Stimulated activated CD4-positive, alpha-beta T cell treated with anti-CD3 and anti-CD28 coated beads, Interleukin-15, amount 100 ng/mL, for 24 hours (primary cell): ENCODE data around the gene TPSB2.
"Not testable (repeated sequence)": the region's sequence is repeated elsewhere in the genome, so short reads cannot be mapped to it uniquely, and the experiment has no call there.

Source experiments
- DNase-seq: peaks from one replicate; pipeline ENCODE4 v3.0.0-alpha.2; 2020

The TPSB2 gene

DNA sequence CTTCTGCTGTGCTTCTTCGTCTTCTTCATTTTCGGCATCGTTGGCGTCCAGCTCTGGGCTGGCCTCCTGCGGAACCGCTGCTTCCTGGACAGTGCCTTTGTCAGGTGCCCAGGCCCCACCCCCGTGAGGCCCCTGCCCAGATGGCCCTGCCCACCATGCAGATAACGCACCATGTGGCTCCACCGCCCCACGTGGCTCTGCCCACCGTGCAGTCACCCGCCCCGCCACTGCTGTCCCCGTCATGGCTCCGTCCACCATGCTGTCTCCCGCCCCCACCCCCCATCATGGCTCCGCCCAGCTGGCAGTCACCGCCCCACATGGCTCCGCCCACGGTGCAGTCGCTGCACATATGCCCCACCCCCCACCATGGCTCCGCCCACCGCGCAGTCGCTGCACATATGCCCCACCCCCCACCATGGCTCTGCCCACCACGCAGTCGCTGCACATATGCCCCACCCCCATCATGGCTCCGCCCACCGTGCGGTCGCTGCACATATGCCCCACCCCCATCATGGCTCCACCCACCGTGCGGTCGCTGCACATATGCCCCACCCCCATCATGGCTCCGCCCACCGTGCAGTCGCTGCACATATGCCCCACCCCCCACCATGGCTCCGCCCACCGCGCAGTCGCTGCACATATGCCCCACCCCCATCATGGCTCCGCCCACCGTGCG lies 31.2 kb downstream of the TPSB2 start:
- not testable (repeated sequence) for DNase-seq

GRCh38 chr16:1198194-1198593 lies 31.8 kb downstream of the TPSB2 start:
- DNase-seq, result no peak

GRCh38 chr16:1197237-1197866 lies 32.6 kb downstream of the TPSB2 start:
- no peak for DNase-seq

- DNase-seq, result no peak
Measured at GRCh38 chr16:1196494-1196893, 33.5 kb downstream of the TPSB2 start.

DNA sequence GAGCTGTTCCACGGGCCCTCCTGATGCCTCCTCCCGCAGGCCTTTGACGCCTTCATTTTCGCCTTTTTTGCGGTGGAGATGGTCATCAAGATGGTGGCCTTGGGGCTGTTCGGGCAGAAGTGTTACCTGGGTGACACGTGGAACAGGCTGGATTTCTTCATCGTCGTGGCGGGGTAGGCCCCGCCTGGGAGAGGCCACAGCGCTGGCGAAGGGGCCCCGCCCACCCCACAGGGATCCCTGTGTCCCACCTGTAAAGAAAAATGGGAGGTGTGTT lies 34.7 kb downstream of the TPSB2 start:
- no peak for DNase-seq

DNA sequence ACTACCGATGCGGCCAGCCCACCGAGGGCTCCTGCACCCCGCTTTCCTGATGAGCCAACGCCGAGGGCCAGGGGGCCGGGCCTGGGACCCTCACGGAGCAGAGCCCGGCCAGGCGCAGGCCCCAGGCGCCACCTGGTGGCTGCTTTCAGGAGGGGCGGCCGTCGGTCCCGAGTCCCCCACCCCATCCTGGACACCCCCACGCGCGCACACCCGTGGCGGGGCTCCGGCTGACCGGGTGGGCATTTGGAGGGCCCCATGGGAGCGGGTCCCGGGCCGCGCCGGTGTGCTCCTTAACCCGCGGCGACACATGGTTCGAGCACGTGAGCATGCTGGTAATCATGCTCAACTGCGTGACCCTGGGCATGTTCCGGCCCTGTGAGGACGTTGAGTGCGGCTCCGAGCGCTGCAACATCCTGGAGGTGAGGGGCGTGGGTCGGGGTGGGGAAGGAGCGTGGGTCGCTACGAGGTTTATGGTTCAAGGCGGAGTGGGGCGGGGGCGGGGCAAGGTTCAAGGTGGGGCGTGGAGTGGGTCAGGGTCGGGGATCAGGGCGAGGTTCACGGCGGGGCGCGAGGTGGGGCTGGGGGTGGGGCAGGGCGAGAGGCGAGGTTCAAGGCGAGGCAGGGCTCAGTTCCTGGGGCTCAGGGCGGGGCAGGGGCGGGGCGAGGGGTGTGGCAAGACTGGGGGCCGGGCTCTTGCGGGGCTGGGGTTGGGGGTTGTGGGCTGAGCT lies 35.2 kb downstream of the TPSB2 start:
- peak; percentile 27 for DNase-seq

DNA sequence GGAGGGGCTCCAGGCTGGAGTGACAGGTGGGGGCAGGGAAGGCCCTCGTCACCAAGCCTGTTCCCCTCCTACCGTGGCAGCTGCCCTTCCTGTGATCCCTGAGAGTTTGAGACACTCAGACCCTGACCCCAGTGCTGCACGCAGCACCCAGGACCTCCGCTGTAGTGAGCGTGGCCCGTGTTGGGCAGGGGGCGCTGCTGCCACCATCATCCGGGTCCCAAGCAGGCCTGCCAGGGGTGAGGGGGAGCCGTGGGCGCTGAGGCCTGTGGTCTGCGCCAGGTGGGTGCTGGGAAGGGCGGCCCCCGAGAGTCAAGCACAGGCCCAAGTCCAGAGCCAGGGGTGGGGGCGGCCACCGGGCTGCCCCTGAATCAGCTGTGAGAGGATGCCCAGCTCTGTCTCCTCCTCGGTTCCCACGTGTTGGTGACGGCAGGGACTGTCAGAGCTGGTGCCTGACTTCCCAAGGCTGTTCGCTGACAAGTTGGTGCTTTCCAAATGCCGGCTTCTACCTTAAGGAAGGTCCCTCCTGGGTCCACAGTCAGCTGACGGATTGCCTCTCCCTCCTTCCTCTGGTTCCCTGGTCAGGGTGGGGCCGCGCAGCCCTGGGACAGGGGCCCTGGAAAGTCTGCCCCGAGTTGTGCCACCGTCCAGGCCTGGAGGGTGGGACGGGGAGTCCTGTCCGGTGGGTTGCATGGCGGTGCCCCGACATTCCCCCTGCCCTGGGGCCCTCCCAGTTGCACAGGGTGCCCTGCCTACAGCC lies 36.0 kb downstream of the TPSB2 start:
- DNase-seq, result no peak

GRCh38 chr16:1193143-1193824 lies 36.7 kb downstream of the TPSB2 start:
- DNase-seq, result no peak

DNA sequence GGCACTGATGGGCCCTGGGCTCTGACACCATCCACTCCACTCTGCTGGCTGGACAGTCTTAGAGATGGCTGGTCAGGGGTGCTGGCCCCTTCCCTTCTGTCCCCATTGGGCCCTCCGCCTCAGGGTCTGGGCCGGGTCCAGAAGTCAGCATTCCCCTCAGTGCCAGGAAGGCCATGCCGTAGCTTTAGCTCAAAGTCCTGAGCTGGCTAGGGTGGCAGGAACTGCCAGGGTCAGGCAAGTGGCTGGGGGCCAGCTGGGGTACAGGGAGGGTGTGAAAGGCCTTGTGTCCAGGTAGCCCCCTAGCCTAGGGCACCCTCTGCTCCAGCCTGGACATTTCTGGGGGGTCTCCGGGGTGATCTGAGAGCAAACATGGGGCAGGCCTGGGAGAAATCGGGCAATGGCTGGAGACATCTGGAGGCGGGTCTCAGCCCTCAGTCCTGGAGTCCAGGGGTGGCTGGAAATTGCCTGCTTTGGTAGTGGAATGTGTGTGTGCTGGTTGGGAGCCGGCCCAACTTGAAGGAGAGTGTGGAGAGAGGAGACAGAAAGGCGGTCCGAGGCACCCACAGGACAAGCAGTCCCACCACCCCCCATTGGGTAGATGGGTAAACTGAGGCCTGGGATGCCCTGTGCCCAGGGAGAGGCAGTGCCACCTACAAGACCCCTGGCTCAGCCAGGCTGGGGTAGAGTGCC lies 37.5 kb downstream of the TPSB2 start:
- DNase-seq, result no peak

- not testable (repeated sequence) for DNase-seq
Measured at GRCh38 chr16:1190789-1191188, 39.2 kb downstream of the TPSB2 start.

GRCh38 chr16:1189455-1189854 lies 40.5 kb downstream of the TPSB2 start:
- no peak for DNase-seq

DNA sequence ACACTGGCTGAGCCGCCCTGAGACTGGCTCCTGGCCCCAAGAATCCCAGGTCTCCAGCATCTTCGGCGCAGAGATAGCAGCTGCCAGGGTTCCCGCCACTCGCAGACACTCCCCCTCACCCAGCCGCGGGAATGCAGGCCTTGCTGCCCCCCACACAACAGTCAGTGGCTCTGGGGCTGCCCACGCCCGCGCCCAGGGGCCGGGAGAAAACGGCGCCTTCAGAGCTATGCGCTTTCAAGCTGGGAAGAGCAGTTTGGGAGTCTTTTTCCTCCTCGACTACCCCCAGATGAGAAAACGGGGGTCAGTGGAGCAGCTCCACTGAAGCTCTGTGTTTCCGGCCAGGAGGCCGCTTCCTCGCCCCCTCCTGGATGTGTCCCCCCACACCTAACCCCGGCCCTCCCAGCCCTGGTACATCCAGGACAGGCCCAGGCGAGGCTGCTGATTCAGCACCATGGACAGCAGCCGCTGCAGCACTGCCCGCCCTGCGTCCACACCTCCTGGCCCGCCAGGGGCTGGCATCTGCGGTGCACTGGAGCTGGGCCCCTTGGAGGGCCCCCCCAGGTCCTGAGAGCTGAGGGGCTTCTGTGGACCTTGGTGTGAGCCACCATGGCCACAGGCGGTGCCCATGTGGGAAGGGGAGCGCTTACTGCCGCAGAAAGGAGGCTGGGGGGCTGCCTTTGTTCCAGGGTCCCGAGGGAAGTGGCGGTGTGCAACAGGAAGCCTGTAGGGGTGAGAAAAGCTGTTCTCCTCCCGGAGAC lies 41.4 kb downstream of the TPSB2 start:
- DNase-seq, result peak; percentile 57

- DNase-seq, result not testable (repeated sequence)
Measured at GRCh38 chr16:1185460-1186207, 44.4 kb downstream of the TPSB2 start.

- no peak for DNase-seq
Measured at GRCh38 chr16:1184980-1185379, 45.0 kb downstream of the TPSB2 start.

- no peak for DNase-seq
Measured at GRCh38 chr16:1184156-1184868, 45.7 kb downstream of the TPSB2 start.

DNA sequence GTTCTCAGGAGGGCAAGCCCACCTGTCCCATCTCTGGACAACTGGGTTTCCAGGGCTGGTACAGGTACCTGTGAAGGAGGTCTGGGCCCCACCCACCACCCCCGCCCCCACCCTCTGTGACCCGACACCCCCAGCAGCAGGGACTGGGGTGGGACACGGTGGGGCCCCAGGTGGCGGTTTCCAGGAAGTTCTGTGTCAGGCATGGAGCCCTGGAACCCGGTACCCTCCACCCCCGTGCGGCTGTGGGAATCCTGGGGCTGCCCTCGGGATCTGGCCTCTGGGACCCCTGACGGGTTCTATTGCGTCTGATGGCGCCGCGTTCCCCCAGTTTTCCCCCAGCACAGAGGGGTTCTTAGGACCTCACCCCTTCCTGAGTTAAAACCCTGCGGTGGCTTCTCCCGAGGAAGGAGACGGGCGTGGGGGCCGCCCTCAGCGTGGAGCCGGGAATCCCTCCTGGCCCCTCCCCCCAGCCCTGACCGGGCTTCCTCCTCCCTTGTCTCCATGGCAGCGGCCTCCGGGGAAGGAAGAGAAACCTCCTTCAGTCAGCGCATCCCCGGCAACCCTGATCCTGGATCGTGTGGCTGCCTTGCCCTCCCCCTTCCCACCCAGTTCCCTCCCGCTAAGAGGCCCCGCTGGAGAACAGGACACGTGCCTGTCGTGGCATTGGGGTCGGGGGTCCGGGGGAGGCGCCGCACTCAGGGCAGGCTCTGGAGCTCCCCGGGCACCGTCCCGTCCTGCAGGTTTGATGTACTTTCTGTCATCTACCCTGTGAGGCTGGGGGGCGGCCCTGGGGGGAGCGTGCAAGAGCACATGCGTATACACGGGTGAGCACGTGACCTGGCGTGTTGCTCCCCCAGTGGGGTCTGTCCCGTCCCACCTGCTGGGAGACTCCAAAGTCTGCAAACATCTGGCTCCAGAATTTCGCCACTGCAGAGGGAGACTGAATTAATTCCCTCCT lies 46.8 kb downstream of the TPSB2 start:
- DNase-seq, result no peak

- no peak for DNase-seq
Measured at GRCh38 chr16:1182316-1182671, 47.7 kb downstream of the TPSB2 start.

DNA sequence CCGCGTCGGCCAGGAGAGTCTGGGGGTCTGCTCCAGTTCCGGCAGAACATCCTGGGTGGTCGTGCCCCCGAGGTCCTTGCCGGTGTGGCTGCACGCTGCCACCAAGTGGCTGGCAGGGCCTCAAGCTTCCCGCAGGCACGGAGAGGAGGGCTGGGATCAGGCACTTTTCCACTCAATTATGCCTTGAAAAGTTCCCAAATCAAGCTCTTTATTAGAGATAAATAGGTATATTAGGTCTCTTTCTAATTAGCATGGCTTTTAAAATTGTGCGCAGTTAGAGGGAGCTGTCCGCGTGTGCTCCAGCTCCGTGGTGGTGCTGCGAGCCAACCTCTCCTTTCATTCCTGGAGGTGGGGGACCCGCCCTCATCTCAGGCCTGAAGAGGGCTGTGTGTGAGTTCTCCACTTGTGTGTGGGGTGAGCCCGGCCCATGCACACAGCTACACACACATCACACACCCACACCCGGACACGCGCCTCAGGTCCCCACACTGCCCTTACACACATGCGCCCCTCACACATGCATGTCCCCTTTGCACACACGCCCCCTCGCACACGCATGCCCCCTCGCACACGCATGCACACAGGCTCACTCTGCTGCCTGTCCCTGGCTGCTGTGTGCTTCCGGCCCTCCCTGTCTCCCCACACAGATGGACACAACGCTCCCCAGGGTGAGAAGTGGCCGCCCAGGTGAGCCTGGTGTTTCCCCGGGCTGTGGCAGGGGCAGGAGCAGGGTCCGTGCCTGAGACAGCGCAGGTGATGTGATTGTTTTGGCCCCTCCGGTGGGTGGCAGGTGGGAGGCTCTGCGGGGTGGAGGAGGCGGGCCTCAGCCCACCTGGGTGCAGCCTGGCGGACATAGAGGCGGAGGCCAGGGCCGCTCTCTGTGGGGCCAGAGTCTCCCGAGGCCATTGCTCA lies 48.3 kb downstream of the TPSB2 start:
- DNase-seq, result no peak
